Lung (tissue), 12 donors: ENCODE measurements around the gene MBD1. TPM values are rescaled to one million over a fixed set of nuclear protein-coding genes. Genes with fewer than 3 reads are reported as not detected.

Source experiments
- ATAC-seq: fragments of 200-7000 bp; cut with Tn5 transposase; one replicate; pipeline ENCODE4 v1.9.1; 2020; ENCODE audit warnings: moderate number of reproducible peaks; ENCODE audit not compliant: insufficient read depth, low FRiP score
- DNase-seq, 3 donors: peaks; one replicate each; pipeline ENCODE4 v3.0.0-alpha.2; 2013 to 2017
- H3K27ac ChIP-seq, 2 donors: one replicate each; pipeline ENCODE4 v1.5.1; 2013; ENCODE audit warnings: mild to moderate bottlenecking in 2 of 2, moderate library complexity in 2 of 2, control low read depth in 1 of 2, inconsistent platforms in 1 of 2, low read depth in 1 of 2, low read length in 1 of 2
- H3K27me3 ChIP-seq, 3 donors: one replicate each; pipeline ENCODE4 v1.5.1; 2013; ENCODE audit warnings: low read length in 2 of 3; ENCODE audit not compliant: control insufficient read depth in 3 of 3, insufficient read depth in 3 of 3
- H3K36me3 ChIP-seq, 4 donors: one replicate each; pipeline ENCODE4 v1.5.1; 2013; ENCODE audit warnings: low read length in 4 of 4, mild to moderate bottlenecking in 1 of 4, moderate library complexity in 1 of 4; ENCODE audit not compliant: control insufficient read depth in 4 of 4, insufficient read depth in 4 of 4
- H3K4me1 ChIP-seq, 5 donors: one replicate each; pipeline ENCODE4 v1.5.1; 2013; ENCODE audit warnings: low read length in 5 of 5, mild to moderate bottlenecking in 2 of 5, moderate library complexity in 1 of 5; ENCODE audit not compliant: control insufficient read depth in 5 of 5, insufficient read depth in 5 of 5
- H3K4me3 ChIP-seq: one replicate; pipeline ENCODE4 v1.5.1; 2013; ENCODE audit warnings: mild to moderate bottlenecking, control low read depth, moderate library complexity
- H3K9ac ChIP-seq, 2 donors: one replicate each; pipeline ENCODE4 v1.5.1; 2013; ENCODE audit warnings: low read length in 2 of 2, control low read depth in 1 of 2; ENCODE audit not compliant: insufficient read depth in 1 of 2
- H3K9me3 ChIP-seq, 4 donors: one replicate each; pipeline ENCODE4 v1.5.1; 2013; ENCODE audit warnings: low read length in 3 of 4, mild to moderate bottlenecking in 1 of 4, moderate library complexity in 1 of 4; ENCODE audit not compliant: control insufficient read depth in 4 of 4, insufficient read depth in 3 of 4
- CTCF ChIP-seq: IDR thresholded peaks from 2 replicates; pipeline ENCODE4 v1.5.1; 2012; ENCODE audit warnings: mild to moderate bottlenecking; ENCODE audit errors: control extremely low read depth, extremely low read depth
- WGBS, 2 donors: extraction: QIAGEN DNeasy Blood & Tissue Kit; methylation state at CpG; one replicate each; pipeline ENCODE4 v1.1.7; 2013; 5-methylcytosine and 5-hydroxymethylcytosine counted together
- polyA plus RNA-seq, 2 donors: library from polyadenylated mRNA; stranded (reverse); fragments of 200-250 nt; gene quantifications; one replicate each; pipeline ENCODE4 v1.2.1, GENCODE V29; 2013
- total RNA-seq, 2 donors: library from RNA; depleted of rRNA in 1 of 2; stranded (reverse); fragments of >200 nt in 1 of 2; gene quantifications; one replicate each; pipeline ENCODE4 v1.2.1, GENCODE V29; 2014 to 2021
- donor health status: control.
- donor health status: control.
- donor health status: Bipolar disorder and iron deficiency.
- donor health status: healthy.
- donor health status: DM: yes; HTN: yes; CAD: no.

MBD1 gene
- total and polyA plus RNA-seq, 4 donors = 24.0 to 81.5 (median 59.1) TPM

GRCh38 chr18:50268022-50268747 is 13.1 kb downstream of the MBD1 start:
- peaks cover 8 to 29% (median 26%) of the 10 kb centered on the region in 4 donors for H3K36me3 ChIP-seq
- DNase-seq (peak; percentile 59 to 69 (median 62)), ATAC-seq (peak; percentile 80)
- H3K9ac ChIP-seq = no peak overlapping the region
- peaks cover 0 to 3% (median 0%) of the 10 kb centered on the region in 5 donors for H3K4me1 ChIP-seq
- H3K4me3 ChIP-seq = peak overlapping the region; percentile 49
- peak overlapping the region; percentile 20 to 84 for H3K27ac ChIP-seq
- 5 to 17% methylated on average over 56 of the region's 56 CpGs for WGBS, 2 donors
- peak; percentile 27 for TF ChIP-seq CTCF
- no peaks in the 10 kb centered on the region for H3K9me3 ChIP-seq
- H3K27me3 ChIP-seq = no peaks in the 10 kb centered on the region

GRCh38 chr18:50266248-50266704 is 15.0 kb downstream of the MBD1 start, which contains the start of gene CFAP53:
Gene CFAP53, minus strand, starts transcription at chr18:50266495. Its CDS starts 91 bp downstream, at chr18:50266404.
- WGBS, 2 donors = 0 to 1% methylated on average over 37 of the region's 37 CpGs
- no peaks in the 10 kb centered on the region for H3K27me3 ChIP-seq
- ATAC-seq = peak; percentile 93

GRCh38 chr18:50262977-50263376 is 18.3 kb downstream of the MBD1 start:
- Histone ChIP-seq H3K4me1 (peaks cover 0 to 3% (median 0%) of the 10 kb centered on the region in 5 donors), H3K9ac (no peak overlapping the region), H3K4me3 (no peak overlapping the region), H3K9me3 (no peaks in the 10 kb centered on the region), H3K36me3 (no peaks in the 10 kb centered on the region), H3K27ac (no peak overlapping the region), H3K27me3 (no peaks in the 10 kb centered on the region)
- TF ChIP-seq CTCF = no peak
- DNase-seq (no peak), ATAC-seq (no peak)

More at GRCh38 chr18:50266248-50266704, 15.0 kb downstream of the MBD1 start, which contains the start of gene CFAP53:
- Histone ChIP-seq H3K9ac (peak within 1 kb of the TSS; percentile 3 to 33), H3K9me3 (no peaks in the 10 kb centered on the region), H3K36me3 (peaks cover 3 to 15% (median 12%) of the 10 kb centered on the region in 4 donors), H3K27ac (no peak within 1 kb of the TSS), H3K4me1 (peaks cover 0 to 3% (median 0%) of the 10 kb centered on the region in 5 donors), H3K4me3 (peak within 1 kb of the TSS; percentile 89)
- DNase-seq = peak; percentile 93 to 94 (median 93)
- no peak for TF ChIP-seq CTCF
